ENCODE results near the gene ABCB1. TPM values are rescaled to one million over a fixed set of nuclear protein-coding genes. Genes with fewer than 3 reads are reported as not detected.

The ABCB1 gene
- total RNA-seq, 1 donor from 2014 or later: not detected

DNA sequence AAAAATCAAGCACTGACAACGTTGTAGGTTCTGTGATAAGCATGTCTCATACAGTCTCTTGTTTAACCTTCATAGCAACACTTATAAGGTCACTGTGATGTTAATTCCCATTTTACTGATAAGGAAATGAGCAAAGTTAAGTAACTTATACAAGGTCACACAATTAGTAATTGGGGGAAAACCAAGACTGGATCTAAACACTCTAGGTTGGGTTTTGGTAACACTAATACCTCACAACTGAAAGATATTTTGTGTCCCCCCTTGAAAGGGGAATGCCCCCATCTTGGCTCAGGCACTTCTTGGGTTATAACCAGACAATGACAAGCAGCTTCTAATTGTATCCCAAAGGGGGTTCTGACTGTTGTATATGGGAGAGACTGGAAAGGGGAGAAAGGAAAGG lies 89.2 kb downstream of the ABCB1 start:
- no peak for DNase-seq (ENCODE audit: low spot score)
- TF ChIP-seq, protein P1, sequence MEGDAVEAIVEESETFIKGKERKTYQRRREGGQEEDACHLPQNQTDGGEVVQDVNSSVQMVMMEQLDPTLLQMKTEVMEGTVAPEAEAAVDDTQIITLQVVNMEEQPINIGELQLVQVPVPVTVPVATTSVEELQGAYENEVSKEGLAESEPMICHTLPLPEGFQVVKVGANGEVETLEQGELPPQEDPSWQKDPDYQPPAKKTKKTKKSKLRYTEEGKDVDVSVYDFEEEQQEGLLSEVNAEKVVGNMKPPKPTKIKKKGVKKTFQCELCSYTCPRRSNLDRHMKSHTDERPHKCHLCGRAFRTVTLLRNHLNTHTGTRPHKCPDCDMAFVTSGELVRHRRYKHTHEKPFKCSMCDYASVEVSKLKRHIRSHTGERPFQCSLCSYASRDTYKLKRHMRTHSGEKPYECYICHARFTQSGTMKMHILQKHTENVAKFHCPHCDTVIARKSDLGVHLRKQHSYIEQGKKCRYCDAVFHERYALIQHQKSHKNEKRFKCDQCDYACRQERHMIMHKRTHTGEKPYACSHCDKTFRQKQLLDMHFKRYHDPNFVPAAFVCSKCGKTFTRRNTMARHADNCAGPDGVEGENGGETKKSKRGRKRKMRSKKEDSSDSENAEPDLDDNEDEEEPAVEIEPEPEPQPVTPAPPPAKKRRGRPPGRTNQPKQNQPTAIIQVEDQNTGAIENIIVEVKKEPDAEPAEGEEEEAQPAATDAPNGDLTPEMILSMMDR (IDR thresholded peaks at IDR 0.05): no peak
- H3K4me3 Mint-ChIP-seq (ENCODE audit: unreplicated experiment): no peak overlapping the region
- H3K36me3 Mint-ChIP-seq (ENCODE audit: low read depth): no peaks in the 10 kb centered on the region
- no peaks in the 10 kb centered on the region for H3K9me3 Mint-ChIP-seq (ENCODE audit: low read depth)
- peaks cover 15% of the 10 kb centered on the region for H3K27me3 Mint-ChIP-seq (ENCODE audit: low read depth)
- H3K4me1 Mint-ChIP-seq (ENCODE audit: low read depth): no peaks in the 10 kb centered on the region
- H3K27ac Mint-ChIP-seq (ENCODE audit: unreplicated experiment): no peak overlapping the region

- Mint-ChIP-seq H3K9me3 (ENCODE audit: low read depth) (no peaks in the 10 kb centered on the region), H3K4me1 (ENCODE audit: low read depth) (no peaks in the 10 kb centered on the region), H3K27me3 (ENCODE audit: low read depth) (peaks cover 15% of the 10 kb centered on the region), H3K36me3 (ENCODE audit: low read depth) (no peaks in the 10 kb centered on the region), H3K4me3 (ENCODE audit: unreplicated experiment) (no peak overlapping the region), H3K27ac (ENCODE audit: unreplicated experiment) (no peak overlapping the region)
- DNase-seq (ENCODE audit: low spot score): no peak
- TF ChIP-seq, protein P1 (IDR thresholded peaks at IDR 0.05): no peak
Observed at GRCh38 chr7:87510411-87510875, 90.2 kb downstream of the ABCB1 start.

DNA sequence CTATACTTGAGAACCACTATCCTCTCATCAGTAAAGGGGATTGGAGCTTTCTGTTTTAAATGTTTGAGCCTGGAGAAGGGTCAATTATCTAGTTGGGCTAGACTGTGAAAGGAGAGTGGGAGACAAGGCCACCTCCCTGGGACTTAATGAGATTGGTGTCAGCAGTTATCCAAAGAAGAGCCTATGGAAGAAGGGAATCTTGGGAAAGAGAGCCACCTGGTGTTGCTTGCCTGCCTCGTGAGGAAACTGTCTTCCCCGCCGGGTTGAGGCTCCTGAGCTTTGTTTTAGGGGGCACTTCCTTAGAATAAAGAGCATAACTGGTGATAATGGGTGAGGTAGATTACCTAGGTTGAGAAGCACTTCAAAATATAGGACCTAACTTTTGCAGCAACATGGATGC lies 93.2 kb downstream of the ABCB1 start:
- DNase-seq (ENCODE audit: low spot score): no peak
- H3K4me1 Mint-ChIP-seq (ENCODE audit: low read depth): no peaks in the 10 kb centered on the region
- H3K9me3 Mint-ChIP-seq (ENCODE audit: low read depth): no peaks in the 10 kb centered on the region
- no peak overlapping the region for H3K4me3 Mint-ChIP-seq (ENCODE audit: unreplicated experiment)
- TF ChIP-seq, protein P1 (IDR thresholded peaks at IDR 0.05): peak; percentile 29
- H3K27me3 Mint-ChIP-seq (ENCODE audit: low read depth): peaks cover 5% of the 10 kb centered on the region
- H3K36me3 Mint-ChIP-seq (ENCODE audit: low read depth): no peaks in the 10 kb centered on the region
- no peak overlapping the region for H3K27ac Mint-ChIP-seq (ENCODE audit: unreplicated experiment)

DNA sequence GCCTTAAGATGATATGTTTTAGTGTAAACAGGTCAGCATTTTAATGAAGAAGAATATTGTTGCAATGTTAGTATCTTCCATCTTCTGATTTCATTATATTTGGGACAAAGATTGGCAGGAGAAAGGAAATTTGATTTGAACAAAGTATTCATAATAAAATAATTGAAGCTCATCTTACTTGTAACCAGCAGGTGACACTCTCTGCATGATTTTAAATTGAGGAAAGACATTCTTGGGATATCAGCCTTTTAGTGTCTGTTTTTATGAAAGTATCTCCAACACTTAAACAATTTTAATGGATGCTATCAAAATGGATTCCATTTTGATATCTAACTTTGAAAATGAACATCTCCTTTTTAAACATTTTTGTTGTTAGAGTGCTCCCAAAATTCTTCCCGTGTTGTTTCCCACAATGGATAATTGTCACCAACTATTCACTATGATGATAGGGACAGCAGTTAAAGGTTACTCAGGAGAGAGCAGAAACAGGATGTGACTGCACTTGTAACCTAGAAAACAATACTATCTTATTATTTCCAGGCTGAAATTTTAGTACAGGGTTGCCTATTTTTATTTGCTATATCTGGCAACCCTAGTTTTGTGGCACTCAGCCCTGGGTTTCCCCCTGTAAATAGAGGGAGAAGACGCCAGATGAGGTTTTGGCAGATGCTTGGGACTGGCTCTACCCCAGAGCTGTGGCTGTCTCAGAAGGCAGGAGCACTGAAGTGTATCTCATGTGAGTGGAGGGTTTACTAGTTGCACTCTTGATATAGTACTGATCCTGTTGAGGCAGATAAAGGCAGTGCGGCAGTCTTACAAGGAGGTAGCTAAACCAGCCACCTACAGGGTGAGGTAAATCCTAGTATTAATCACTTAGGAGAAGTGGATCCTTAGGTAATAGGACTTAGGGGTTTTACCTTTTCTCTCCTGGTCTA lies 94.2 kb downstream of the ABCB1 start:
- Mint-ChIP-seq H3K4me3 (ENCODE audit: unreplicated experiment) (no peak overlapping the region), H3K36me3 (ENCODE audit: low read depth) (no peaks in the 10 kb centered on the region), H3K4me1 (ENCODE audit: low read depth) (no peaks in the 10 kb centered on the region), H3K27ac (ENCODE audit: unreplicated experiment) (no peak overlapping the region), H3K27me3 (ENCODE audit: low read depth) (peaks cover 7% of the 10 kb centered on the region), H3K9me3 (ENCODE audit: low read depth) (no peaks in the 10 kb centered on the region)
- TF ChIP-seq, protein P1 (IDR thresholded peaks at IDR 0.05): peak; percentile 80
- DNase-seq (ENCODE audit: low spot score): no peak

- DNase-seq (ENCODE audit: low spot score): no peak
- no peak overlapping the region for H3K4me3 Mint-ChIP-seq (ENCODE audit: unreplicated experiment)
- no peak overlapping the region for H3K27ac Mint-ChIP-seq (ENCODE audit: unreplicated experiment)
- TF ChIP-seq, protein P1 (IDR thresholded peaks at IDR 0.05): no peak
- H3K27me3 Mint-ChIP-seq (ENCODE audit: low read depth): peaks cover 9% of the 10 kb centered on the region
- no peaks in the 10 kb centered on the region for H3K36me3 Mint-ChIP-seq (ENCODE audit: low read depth)
- no peaks in the 10 kb centered on the region for H3K9me3 Mint-ChIP-seq (ENCODE audit: low read depth)
- no peaks in the 10 kb centered on the region for H3K4me1 Mint-ChIP-seq (ENCODE audit: low read depth)
Observed at GRCh38 chr7:87505557-87506245, 95.0 kb downstream of the ABCB1 start.
